ENCODE data around the gene C5orf46. TPM values are rescaled to one million over a fixed set of nuclear protein-coding genes. Genes with fewer than 3 reads are reported as not detected.

Gene C5orf46
- total and polyA plus RNA-seq, 2 of the 4 experiments (the other 2 are of a cell fraction): 1.3 TPM; not detected in 1

- CTCF ChIA-PET: no interaction called here
- no peak overlapping the region for H2AK5ac ChIP-seq (ENCODE audit: low read depth, low read length)
- no peaks in the 10 kb centered on the region for H3K27me3 ChIP-seq (ENCODE audit: control insufficient read depth, insufficient read depth, low read length)
- no peak overlapping the region for H2AK9ac ChIP-seq (replicated peaks; ENCODE audit: low read depth, low read length, poor library complexity)
- H4K8ac ChIP-seq (ENCODE audit: low read depth in 2 of 2, low read length in 2 of 2): no peak overlapping the region
- H2BK15ac ChIP-seq (ENCODE audit: low read depth, low read length): no peak overlapping the region
- no peak overlapping the region for H3K9ac ChIP-seq (ENCODE audit: low read depth, low read length)
- no peak overlapping the region for H2BK5ac ChIP-seq (ENCODE audit: low read depth, low read length, poor library complexity, severe bottlenecking)
- no peak overlapping the region for H3K23ac ChIP-seq (ENCODE audit: low read depth, low read length)
- POLR2A ChIA-PET (ENCODE audit: unreplicated experiment): no interaction called here
- no peak overlapping the region for H2AFZ ChIP-seq (replicated peaks; ENCODE audit: low read length, poor library complexity)
- no peak overlapping the region for H3K18ac ChIP-seq (ENCODE audit: low read depth, low read length)
- DNase-seq: no peak
- no peak overlapping the region for H4K91ac ChIP-seq (ENCODE audit: insufficient read depth, low read depth, low read length)
- no TSS peak for BruUV-seq (replicated peaks)
- no peak overlapping the region for H2BK20ac ChIP-seq (ENCODE audit: low read depth, low read length)
- no peak overlapping the region for H3K4me3 ChIP-seq (ENCODE audit: insufficient read depth, low read depth, low read length)
- H3K56ac ChIP-seq (ENCODE audit: extremely low read depth, insufficient read depth, low read length): no peak overlapping the region
- H4K5ac ChIP-seq (ENCODE audit: low read depth, low read length): no peak overlapping the region
- H3K4me1 ChIP-seq (ENCODE audit: control insufficient read depth, insufficient read depth, low read length): no peaks in the 10 kb centered on the region
- no peak overlapping the region for H3K4me2 ChIP-seq (ENCODE audit: low read depth, low read length)
- no peaks in the 10 kb centered on the region for H3K79me1 ChIP-seq (ENCODE audit: low read depth in 1 of 2, low read length in 2 of 2)
- H3K4ac ChIP-seq (ENCODE audit: low read depth, low read length): no peak overlapping the region
- TF ChIP-seq RAD21 (IDR thresholded peaks at IDR 0.05; ENCODE audit: low read length): no peak
- TF ChIP-seq MXI1 (IDR thresholded peaks at IDR 0.05; ENCODE audit: borderline replicate concordance, low read depth, low read length): no peak
- no peak for TF ChIP-seq CHD1 (IDR thresholded peaks at IDR 0.05; ENCODE audit: low read depth, low read length)
- TF ChIP-seq, protein P1, sequence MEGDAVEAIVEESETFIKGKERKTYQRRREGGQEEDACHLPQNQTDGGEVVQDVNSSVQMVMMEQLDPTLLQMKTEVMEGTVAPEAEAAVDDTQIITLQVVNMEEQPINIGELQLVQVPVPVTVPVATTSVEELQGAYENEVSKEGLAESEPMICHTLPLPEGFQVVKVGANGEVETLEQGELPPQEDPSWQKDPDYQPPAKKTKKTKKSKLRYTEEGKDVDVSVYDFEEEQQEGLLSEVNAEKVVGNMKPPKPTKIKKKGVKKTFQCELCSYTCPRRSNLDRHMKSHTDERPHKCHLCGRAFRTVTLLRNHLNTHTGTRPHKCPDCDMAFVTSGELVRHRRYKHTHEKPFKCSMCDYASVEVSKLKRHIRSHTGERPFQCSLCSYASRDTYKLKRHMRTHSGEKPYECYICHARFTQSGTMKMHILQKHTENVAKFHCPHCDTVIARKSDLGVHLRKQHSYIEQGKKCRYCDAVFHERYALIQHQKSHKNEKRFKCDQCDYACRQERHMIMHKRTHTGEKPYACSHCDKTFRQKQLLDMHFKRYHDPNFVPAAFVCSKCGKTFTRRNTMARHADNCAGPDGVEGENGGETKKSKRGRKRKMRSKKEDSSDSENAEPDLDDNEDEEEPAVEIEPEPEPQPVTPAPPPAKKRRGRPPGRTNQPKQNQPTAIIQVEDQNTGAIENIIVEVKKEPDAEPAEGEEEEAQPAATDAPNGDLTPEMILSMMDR (conservative IDR thresholded peaks at IDR 0.05; ENCODE audit: low read depth, low read length): no peak
- no peak for TF ChIP-seq RFX5 (IDR thresholded peaks at IDR 0.05; ENCODE audit: low read depth, low read length)
- no peak for TF ChIP-seq MAZ (IDR thresholded peaks at IDR 0.05; ENCODE audit: borderline replicate concordance, low read depth, low read length)
- no peak for TF ChIP-seq POLR2A (IDR thresholded peaks at IDR 0.05; ENCODE audit: low read depth, low read length)
- TF ChIP-seq MAFK (IDR thresholded peaks at IDR 0.05; ENCODE audit: low read depth, low read length): no peak
- no peak for TF ChIP-seq FOS (IDR thresholded peaks at IDR 0.05; ENCODE audit: low read depth, low read length)
- no peak for TF ChIP-seq SMC3 (IDR thresholded peaks at IDR 0.05; ENCODE audit: low read depth, low read length)
- TF ChIP-seq RCOR1 (IDR thresholded peaks at IDR 0.05; ENCODE audit: insufficient replicate concordance, low read length): no peak
- H4K20me1 ChIP-seq (ENCODE audit: insufficient read depth, low read length): no peaks in the 10 kb centered on the region
- H3K14ac ChIP-seq (replicated peaks; ENCODE audit: low read depth, low read length): no peak overlapping the region
- intact Hi-C loops (cut with micrococcal nuclease) (no loop called here), dilution Hi-C loops (cut with HindIII; ENCODE audit: low sequenced_read_pairs, unreplicated experiment) (no loop called here), in situ Hi-C loops (cut with MboI; ENCODE audit: low sequenced_read_pairs) (no loop called here)
- H3K9me3 ChIP-seq (ENCODE audit: control insufficient read depth, insufficient read depth, low read length): no peaks in the 10 kb centered on the region
- WGBS, 2 experiments (ENCODE audit: extremely low coverage in 2 of 2, insufficient read length in 1 of 2): 67% methylated on average over 1 of the region's 3 CpGs; no CpG with 5 or more reads in 1 of the 2 experiments
- no peak overlapping the region for H3K27ac ChIP-seq (ENCODE audit: insufficient read depth, low read length)
- no peaks in the 10 kb centered on the region for H3K9me1 ChIP-seq (ENCODE audit: insufficient read depth, low read length)
- H2BK120ac ChIP-seq (ENCODE audit: low read depth, low read length): no peak overlapping the region
- ATAC-seq (ENCODE audit: low read depth): no peak
- no peaks in the 10 kb centered on the region for H3K36me3 ChIP-seq (ENCODE audit: control insufficient read depth, insufficient read depth, low read length)
Measured at GRCh38 chr5:147874910-147875367, 31.4 kb downstream of the C5orf46 start.

All from IMR-90 (cell line).